ENCODE measurements around the gene IFI27L1. TPM values are rescaled to one million over a fixed set of nuclear protein-coding genes. Genes with fewer than 3 reads are reported as not detected.
A peak's percentile ranks its signal among the peaks of the same experiment; 100 is the strongest.

IFI27L1 gene
- total RNA-seq, 1 experiment from 2014 or later = 27.6 TPM

GRCh38 chr14:94142836-94143235, 61.7 kb downstream of the IFI27L1 start:
- no peak for TF ChIP-seq ETV6 (CRISPR knock-in tag; IDR thresholded peaks at IDR 0.05)
- peaks cover 25% of the 10 kb centered on the region for H3K4me1 Mint-ChIP-seq
- CTCF ChIA-PET = interaction anchor here (0.6 to 2.9 kb wide), 7 partner anchors 10 to 203 kb away, joined by 3 to 22 read pairs (median 9); partner anchors contain the start of genes IFI27L2 and PPP4R4

DNA sequence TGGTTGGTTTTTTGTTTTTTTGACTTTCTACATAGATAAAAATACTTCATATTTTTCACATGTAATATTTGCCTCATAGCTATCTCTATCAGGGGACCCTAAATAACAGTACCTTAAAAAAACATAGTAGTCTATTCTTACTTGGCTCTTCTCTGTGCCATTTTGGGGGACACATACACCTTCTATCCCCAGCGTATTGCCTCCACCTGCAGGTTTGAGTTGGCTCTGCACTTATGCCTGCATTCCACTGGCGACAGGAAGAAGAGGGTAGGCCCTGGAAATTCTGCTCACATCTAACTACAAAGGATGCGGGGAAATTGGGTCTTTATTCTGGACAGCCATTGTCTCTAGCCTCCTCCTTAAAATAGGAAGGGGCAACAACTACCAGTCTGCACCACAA, 62.1 kb downstream of the IFI27L1 start:
- Mint-ChIP-seq H3K27me3 (ENCODE audit: low read depth) (no peaks in the 10 kb centered on the region), H3K36me3 (no peaks in the 10 kb centered on the region), H3K4me3 (no peak overlapping the region), H3K4me1 (peaks cover 25% of the 10 kb centered on the region), H3K9me3 (no peaks in the 10 kb centered on the region), H3K27ac (no peak overlapping the region)
- ATAC-seq (peak; percentile 78), DNase-seq (ENCODE audit: low spot score) (peak; percentile 62)
- CTCF ChIA-PET = interaction anchor here (0.9 to 2.9 kb wide), 4 partner anchors 11 to 204 kb away, joined by 3 to 22 read pairs (median 11); partner anchors contain the start of genes IFI27L2 and PPP4R4
- 0 out of 2 replicates have a peak, but pooled peaks have one; percentile 15 for TF ChIP-seq CTCF (IDR thresholded peaks at IDR 0.05)
- TF ChIP-seq HMGA2 (CRISPR knock-in tag; IDR thresholded peaks at IDR 0.05) = no peak
- POLR2A ChIA-PET = no interaction called here

More at GRCh38 chr14:94142836-94143235, 61.7 kb downstream of the IFI27L1 start:
- Mint-ChIP-seq H3K27me3 (ENCODE audit: low read depth) (no peaks in the 10 kb centered on the region), H3K27ac (no peak overlapping the region), H3K4me3 (no peak overlapping the region), H3K36me3 (no peaks in the 10 kb centered on the region), H3K9me3 (no peaks in the 10 kb centered on the region)
- POLR2A ChIA-PET = no interaction called here
- ATAC-seq (no peak), DNase-seq (ENCODE audit: low spot score) (no peak)

GRCh38 chr14:94143711-94144110, 62.6 kb downstream of the IFI27L1 start:
- Mint-ChIP-seq H3K9me3 (no peaks in the 10 kb centered on the region), H3K27me3 (ENCODE audit: low read depth) (no peaks in the 10 kb centered on the region; the same call in 1 of the 2 replicates), H3K36me3 (no peaks in the 10 kb centered on the region), H3K27ac (no peak overlapping the region), H3K4me3 (no peak overlapping the region), H3K4me1 (peaks cover 24% of the 10 kb centered on the region)
- DNase-seq (ENCODE audit: low spot score) (no peak), ATAC-seq (no peak)
- TF ChIP-seq RORB (CRISPR knock-in tag; IDR thresholded peaks at IDR 0.05) (no peak), ELF4 (CRISPR knock-in tag; IDR thresholded peaks at IDR 0.05; ENCODE audit: low read depth) (no peak), ZNF532 (CRISPR knock-in tag; IDR thresholded peaks at IDR 0.05; ENCODE audit: borderline replicate concordance) (no peak), NR1H2 (CRISPR knock-in tag; IDR thresholded peaks at IDR 0.05) (no peak), CTCF (IDR thresholded peaks at IDR 0.05) (no peak)
- TF ChIP-seq, protein P1, sequence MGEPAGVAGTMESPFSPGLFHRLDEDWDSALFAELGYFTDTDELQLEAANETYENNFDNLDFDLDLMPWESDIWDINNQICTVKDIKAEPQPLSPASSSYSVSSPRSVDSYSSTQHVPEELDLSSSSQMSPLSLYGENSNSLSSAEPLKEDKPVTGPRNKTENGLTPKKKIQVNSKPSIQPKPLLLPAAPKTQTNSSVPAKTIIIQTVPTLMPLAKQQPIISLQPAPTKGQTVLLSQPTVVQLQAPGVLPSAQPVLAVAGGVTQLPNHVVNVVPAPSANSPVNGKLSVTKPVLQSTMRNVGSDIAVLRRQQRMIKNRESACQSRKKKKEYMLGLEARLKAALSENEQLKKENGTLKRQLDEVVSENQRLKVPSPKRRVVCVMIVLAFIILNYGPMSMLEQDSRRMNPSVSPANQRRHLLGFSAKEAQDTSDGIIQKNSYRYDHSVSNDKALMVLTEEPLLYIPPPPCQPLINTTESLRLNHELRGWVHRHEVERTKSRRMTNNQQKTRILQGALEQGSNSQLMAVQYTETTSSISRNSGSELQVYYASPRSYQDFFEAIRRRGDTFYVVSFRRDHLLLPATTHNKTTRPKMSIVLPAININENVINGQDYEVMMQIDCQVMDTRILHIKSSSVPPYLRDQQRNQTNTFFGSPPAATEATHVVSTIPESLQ (CRISPR knock-in tag; IDR thresholded peaks at IDR 0.05) = no peak
- TF ChIP-seq, protein P2, sequence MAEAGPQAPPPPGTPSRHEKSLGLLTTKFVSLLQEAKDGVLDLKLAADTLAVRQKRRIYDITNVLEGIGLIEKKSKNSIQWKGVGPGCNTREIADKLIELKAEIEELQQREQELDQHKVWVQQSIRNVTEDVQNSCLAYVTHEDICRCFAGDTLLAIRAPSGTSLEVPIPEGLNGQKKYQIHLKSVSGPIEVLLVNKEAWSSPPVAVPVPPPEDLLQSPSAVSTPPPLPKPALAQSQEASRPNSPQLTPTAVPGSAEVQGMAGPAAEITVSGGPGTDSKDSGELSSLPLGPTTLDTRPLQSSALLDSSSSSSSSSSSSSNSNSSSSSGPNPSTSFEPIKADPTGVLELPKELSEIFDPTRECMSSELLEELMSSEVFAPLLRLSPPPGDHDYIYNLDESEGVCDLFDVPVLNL (CRISPR knock-in tag; IDR thresholded peaks at IDR 0.05; ENCODE audit: borderline replicate concordance, low read depth) = no peak
- TF ChIP-seq, protein P3, sequence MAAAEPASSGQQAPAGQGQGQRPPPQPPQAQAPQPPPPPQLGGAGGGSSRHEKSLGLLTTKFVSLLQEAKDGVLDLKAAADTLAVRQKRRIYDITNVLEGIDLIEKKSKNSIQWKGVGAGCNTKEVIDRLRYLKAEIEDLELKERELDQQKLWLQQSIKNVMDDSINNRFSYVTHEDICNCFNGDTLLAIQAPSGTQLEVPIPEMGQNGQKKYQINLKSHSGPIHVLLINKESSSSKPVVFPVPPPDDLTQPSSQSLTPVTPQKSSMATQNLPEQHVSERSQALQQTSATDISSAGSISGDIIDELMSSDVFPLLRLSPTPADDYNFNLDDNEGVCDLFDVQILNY (CRISPR knock-in tag; IDR thresholded peaks at IDR 0.05) = no peak
- TF ChIP-seq, protein P4, sequence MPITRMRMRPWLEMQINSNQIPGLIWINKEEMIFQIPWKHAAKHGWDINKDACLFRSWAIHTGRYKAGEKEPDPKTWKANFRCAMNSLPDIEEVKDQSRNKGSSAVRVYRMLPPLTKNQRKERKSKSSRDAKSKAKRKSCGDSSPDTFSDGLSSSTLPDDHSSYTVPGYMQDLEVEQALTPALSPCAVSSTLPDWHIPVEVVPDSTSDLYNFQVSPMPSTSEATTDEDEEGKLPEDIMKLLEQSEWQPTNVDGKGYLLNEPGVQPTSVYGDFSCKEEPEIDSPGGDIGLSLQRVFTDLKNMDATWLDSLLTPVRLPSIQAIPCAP (CRISPR knock-in tag; IDR thresholded peaks at IDR 0.05) = no peak
- ChIA-PET CTCF (interaction anchor here (1.9 kb wide), 1 partner anchor 204 kb away, joined by 9 read pairs; no protein-coding TSS in a partner anchor), POLR2A (no interaction called here)

Data from WTC11 (cell line).